Loucy (cell line): ENCODE data around the gene OPA3.
A peak's percentile ranks its signal among the peaks of the same experiment; 100 is the strongest.

Source experiments
- H2AFZ ChIP-seq: fragments of 200-600 bp; sonication (generic); 2 replicates; pipeline ENCODE4 v1.6.0; 2016; ENCODE audit warnings: antibody characterized with exemption, mild to moderate bottlenecking, low read length, moderate library complexity
- H3F3A ChIP-seq: fragments of 200-600 bp; 2 replicates; pipeline ENCODE4 v1.6.0; 2016; ENCODE audit warnings: antibody characterized with exemption, low read depth, mild to moderate bottlenecking
- H3K27me3 ChIP-seq: fragments of 200-600 bp; sonication (generic); 2 replicates; pipeline ENCODE4 v1.6.1; 2014; ENCODE audit warnings: low read length, mild to moderate bottlenecking; ENCODE audit not compliant: insufficient read depth, poor library complexity, severe bottlenecking
- H3K36me3 ChIP-seq: fragments of 200-600 bp; sonication (generic); 2 replicates; pipeline ENCODE4 v1.6.1; 2016; ENCODE audit warnings: low read length; ENCODE audit not compliant: insufficient read depth
- H3K4me1 ChIP-seq: fragments of 200-600 bp; sonication (generic); 2 replicates; pipeline ENCODE4 v1.5.1; 2014; ENCODE audit warnings: low read length, mild to moderate bottlenecking; ENCODE audit not compliant: insufficient read depth, poor library complexity, severe bottlenecking
- H3K4me2 ChIP-seq: fragments of 200-600 bp; sonication (generic); 2 replicates; pipeline ENCODE4 v1.6.0; 2014; ENCODE audit warnings: antibody characterized with exemption, low read length, low read depth, mild to moderate bottlenecking; ENCODE audit not compliant: poor library complexity, severe bottlenecking
- H3K4me3 ChIP-seq: fragments of 200-600 bp; sonication (generic); 2 replicates; pipeline ENCODE4 v1.5.1; 2014; ENCODE audit warnings: low read length, mild to moderate bottlenecking, mixed read lengths; ENCODE audit not compliant: poor library complexity, severe bottlenecking
- H3K79me2 ChIP-seq: fragments of 200-600 bp; sonication (generic); 2 replicates; pipeline ENCODE4 v1.6.1; 2014; ENCODE audit warnings: low read length; ENCODE audit not compliant: insufficient read depth
- H3K9ac ChIP-seq: fragments of 200-600 bp; sonication (generic); 2 replicates; pipeline ENCODE4 v1.6.0; 2014; ENCODE audit warnings: mild to moderate bottlenecking, low read depth, low read length, moderate library complexity; ENCODE audit not compliant: poor library complexity, severe bottlenecking
- H3K9me2 ChIP-seq: fragments of 200-600 bp; sonication (generic); replicated peaks from 2 replicates; pipeline ENCODE4 v1.6.1; 2016; ENCODE audit warnings: low read depth, low read length, mixed read lengths
- H3K9me3 ChIP-seq: fragments of 200-600 bp; sonication (generic); 2 replicates; pipeline ENCODE4 v1.6.1; 2014; ENCODE audit warnings: mild to moderate bottlenecking, antibody characterized with exemption, low read length, low read depth; ENCODE audit not compliant: insufficient read depth
- H4K20me1 ChIP-seq: fragments of 200-600 bp; sonication (generic); 2 replicates; pipeline ENCODE4 v1.6.0; 2014; ENCODE audit warnings: antibody characterized with exemption, low read length, mild to moderate bottlenecking; ENCODE audit not compliant: insufficient read depth, poor library complexity, severe bottlenecking
- EZH2phosphoT487 ChIP-seq: fragments of 200-600 bp; IDR thresholded peaks from 2 replicates; pipeline ENCODE4 v1.6.1; 2018; ENCODE audit warnings: antibody characterized with exemption, mild to moderate bottlenecking, moderate library complexity, borderline replicate concordance
- TF ChIP-seq, protein P1 (sequence below): fragments of 200-600 bp; sonication (generic); conservative IDR thresholded peaks from 2 replicates; pipeline ENCODE4 v1.5.1; 2014; ENCODE audit warnings: mild to moderate bottlenecking, antibody characterized with exemption, low read length

The OPA3 gene

DNA sequence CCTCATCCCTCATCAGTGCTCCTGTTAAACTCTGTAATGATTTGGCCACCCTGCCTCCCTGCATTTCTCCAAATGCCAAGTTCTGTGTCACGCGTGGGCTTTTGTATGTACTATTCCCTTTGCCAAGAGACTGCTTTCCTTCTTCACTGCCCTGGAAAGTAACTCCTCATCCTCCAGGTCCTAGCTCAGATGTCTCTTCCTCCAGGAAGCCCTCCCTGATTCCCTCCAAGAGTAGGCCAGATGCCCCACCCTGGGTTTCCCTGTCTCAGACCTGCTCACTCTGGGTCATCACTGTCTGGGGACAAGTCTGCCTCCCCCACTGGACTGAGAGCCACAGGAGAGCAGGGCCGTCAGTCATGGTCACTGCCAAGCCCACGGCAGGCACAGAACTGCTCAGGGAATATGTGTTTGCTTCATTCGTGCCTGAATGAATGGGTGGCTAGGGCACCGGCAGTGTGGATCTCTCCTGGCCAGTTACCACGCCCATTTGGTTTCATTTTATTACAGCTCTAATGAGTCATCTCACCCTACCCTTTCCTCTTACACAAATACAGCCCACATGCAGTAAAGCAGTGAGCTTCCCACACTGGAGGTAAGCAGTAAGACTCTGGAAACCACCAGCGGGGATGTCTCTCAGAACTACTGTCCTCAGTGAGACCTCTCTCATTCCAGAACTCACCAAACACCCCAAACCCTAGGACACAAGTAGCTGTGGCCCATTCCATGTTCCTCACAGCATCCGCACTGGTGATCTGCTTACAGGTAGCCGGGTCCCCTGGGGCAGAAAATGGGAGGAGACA, 29.5 kb upstream of the OPA3 start:
- Histone ChIP-seq H4K20me1 (no peaks in the 10 kb centered on the region), H3K4me3 (peak overlapping the region; percentile 22), H2AFZ (no peak overlapping the region), H3K27me3 (no peaks in the 10 kb centered on the region), H3K79me2 (no peaks in the 10 kb centered on the region), H3K4me2 (peak overlapping the region; percentile 75), H3K36me3 (peaks cover 22% of the 10 kb centered on the region; the same call in 1 of the 2 replicates), H3K9me3 (no peaks in the 10 kb centered on the region), H3K9ac (peak overlapping the region; percentile 24), H3K9me2 (no peaks in the 10 kb centered on the region), H3F3A (peaks cover 5% of the 10 kb centered on the region; the same call in 1 of the 2 replicates), H3K4me1 (peaks cover 12% of the 10 kb centered on the region)
- TF ChIP-seq, protein P1, sequence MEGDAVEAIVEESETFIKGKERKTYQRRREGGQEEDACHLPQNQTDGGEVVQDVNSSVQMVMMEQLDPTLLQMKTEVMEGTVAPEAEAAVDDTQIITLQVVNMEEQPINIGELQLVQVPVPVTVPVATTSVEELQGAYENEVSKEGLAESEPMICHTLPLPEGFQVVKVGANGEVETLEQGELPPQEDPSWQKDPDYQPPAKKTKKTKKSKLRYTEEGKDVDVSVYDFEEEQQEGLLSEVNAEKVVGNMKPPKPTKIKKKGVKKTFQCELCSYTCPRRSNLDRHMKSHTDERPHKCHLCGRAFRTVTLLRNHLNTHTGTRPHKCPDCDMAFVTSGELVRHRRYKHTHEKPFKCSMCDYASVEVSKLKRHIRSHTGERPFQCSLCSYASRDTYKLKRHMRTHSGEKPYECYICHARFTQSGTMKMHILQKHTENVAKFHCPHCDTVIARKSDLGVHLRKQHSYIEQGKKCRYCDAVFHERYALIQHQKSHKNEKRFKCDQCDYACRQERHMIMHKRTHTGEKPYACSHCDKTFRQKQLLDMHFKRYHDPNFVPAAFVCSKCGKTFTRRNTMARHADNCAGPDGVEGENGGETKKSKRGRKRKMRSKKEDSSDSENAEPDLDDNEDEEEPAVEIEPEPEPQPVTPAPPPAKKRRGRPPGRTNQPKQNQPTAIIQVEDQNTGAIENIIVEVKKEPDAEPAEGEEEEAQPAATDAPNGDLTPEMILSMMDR, result no peak
- TF ChIP-seq EZH2phosphoT487, result no peak

DNA sequence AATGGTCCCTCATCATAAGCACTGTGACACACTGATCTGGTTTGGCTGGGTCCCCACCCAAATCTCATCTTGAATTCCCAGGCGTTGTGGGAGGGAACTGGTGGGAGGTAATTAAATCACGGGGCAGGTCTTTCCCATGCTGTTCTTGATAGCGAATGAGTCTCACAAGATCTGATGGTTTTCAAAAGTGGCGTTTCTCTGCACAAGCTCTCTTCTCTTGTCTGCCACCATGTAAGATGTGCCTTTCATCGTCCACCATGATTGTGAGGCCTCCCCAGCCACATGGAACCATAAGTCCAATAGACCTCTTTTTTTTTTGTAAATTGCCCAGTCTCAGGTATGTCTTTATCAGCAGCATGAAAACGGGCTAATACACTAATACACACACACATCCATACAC, 24.3 kb upstream of the OPA3 start:
- Histone ChIP-seq H3K27me3 (no peaks in the 10 kb centered on the region), H3K4me1 (peaks cover 3% of the 10 kb centered on the region), H3K4me3 (no peak overlapping the region), H3K36me3 (peaks cover 16% of the 10 kb centered on the region; the same call in 1 of the 2 replicates), H2AFZ (no peak overlapping the region), H4K20me1 (no peaks in the 10 kb centered on the region), H3K4me2 (no peak overlapping the region), H3K79me2 (no peaks in the 10 kb centered on the region), H3K9me3 (no peaks in the 10 kb centered on the region), H3K9me2 (no peaks in the 10 kb centered on the region), H3K9ac (no peak overlapping the region), H3F3A (no peaks in the 10 kb centered on the region)
- TF ChIP-seq EZH2phosphoT487, result no peak
- TF ChIP-seq, protein P1, result no peak

DNA sequence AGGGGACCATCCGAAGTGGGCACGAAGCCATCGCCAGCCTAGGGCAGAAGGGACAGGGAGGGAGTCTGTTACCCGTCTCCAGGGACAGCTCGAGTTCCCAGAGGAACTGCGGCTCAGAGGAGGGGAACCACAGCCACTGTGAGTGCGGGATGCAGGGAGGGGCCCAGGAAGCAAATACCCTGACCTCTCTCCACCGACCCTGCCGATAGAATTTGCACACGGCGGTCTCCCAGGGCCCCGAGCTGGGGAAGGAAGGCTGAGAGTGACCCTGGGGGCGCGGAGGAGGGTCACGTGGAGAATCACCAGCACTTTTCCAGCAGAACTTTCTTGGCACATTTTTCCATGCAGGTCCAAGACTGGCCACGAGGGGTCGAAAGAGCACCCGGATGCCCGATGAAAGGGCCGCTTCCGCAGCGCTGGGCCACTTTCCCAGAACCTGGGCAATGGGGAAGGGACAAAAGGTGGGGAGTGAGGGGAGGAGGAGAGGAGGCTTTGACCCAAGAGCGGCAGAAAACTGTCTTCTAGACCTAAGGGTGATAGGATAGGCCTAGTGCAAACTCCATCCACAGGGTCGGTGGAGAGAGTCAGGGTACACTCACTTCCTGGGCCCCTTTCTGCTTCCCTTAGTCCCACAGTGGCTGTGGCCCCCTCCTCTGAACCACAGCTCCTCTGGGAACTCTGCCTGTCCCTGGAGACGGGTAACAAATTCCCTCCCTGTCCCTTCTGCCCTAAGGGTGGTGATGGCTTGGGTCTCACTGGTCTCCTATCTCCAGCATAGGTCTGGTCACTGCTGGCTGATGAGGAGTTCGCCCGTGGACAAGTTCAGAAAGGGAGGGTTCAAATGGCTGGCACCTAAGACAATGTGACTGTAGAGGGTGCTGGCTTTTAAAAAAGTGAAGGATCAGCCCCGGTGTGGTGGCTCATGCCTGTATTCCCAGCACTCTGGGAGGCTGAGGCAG, 22.7 kb upstream of the OPA3 start:
- H3K27me3 ChIP-seq, result no peaks in the 10 kb centered on the region
- H3K9me3 ChIP-seq, result no peaks in the 10 kb centered on the region
- H3K36me3 ChIP-seq, result peaks cover 3% of the 10 kb centered on the region; the same call in 1 of the 2 replicates
- no peak overlapping the region for H3K4me3 ChIP-seq
- no peak overlapping the region for H3K9ac ChIP-seq
- H3K79me2 ChIP-seq, result no peaks in the 10 kb centered on the region
- no peak overlapping the region for H3K4me2 ChIP-seq
- TF ChIP-seq EZH2phosphoT487, result no peak
- TF ChIP-seq, protein P1, result peak; percentile 67
- H3F3A ChIP-seq, result no peaks in the 10 kb centered on the region
- H4K20me1 ChIP-seq, result no peaks in the 10 kb centered on the region
- no peak overlapping the region for H2AFZ ChIP-seq
- no peaks in the 10 kb centered on the region for H3K4me1 ChIP-seq
- no peaks in the 10 kb centered on the region for H3K9me2 ChIP-seq
